Activated CD4-positive, alpha-beta T cell treated with anti-CD3 and anti-CD28 coated beads for 36 hours (primary cell): Measurements from ENCODE around the gene CDK14. TPM values are rescaled to one million over a fixed set of nuclear protein-coding genes. Genes with fewer than 3 reads are reported as not detected.

Experiments used
- ATAC-seq: fragments of 200-7000 bp; cut with Tn5 transposase; one replicate; pipeline ENCODE4 v1.10.0; 2021; ENCODE audit warnings: mild to moderate bottlenecking, moderate library complexity
- CTCF ChIA-PET: fragments of 350-600 bp; sonication (Branson Sonifier 250); formaldehyde crosslinking; loops from one replicate; lab custom pipeline; 2021; ENCODE audit warnings: antibody characterized with exemption; lab: Charles Lee
- POLR2A ChIA-PET: fragments of 350-600 bp; sonication (Branson Sonifier 250); formaldehyde crosslinking; loops from one replicate; lab custom pipeline; 2021; ENCODE audit warnings: antibody characterized with exemption, inconsistent platforms; lab: Charles Lee
- DNase-seq: peaks from one replicate; pipeline ENCODE4 v3.0.0-alpha.2; 2020
- H3K27ac Mint-ChIP-seq: one replicate; pipeline ENCODE4 v1.8.0; 2021; ENCODE audit warnings: mixed read lengths
- H3K27me3 Mint-ChIP-seq: one replicate; pipeline ENCODE4 v1.8.0; 2021; ENCODE audit warnings: mixed read lengths
- H3K36me3 Mint-ChIP-seq: one replicate; pipeline ENCODE4 v1.8.0; 2021; ENCODE audit warnings: low read depth, mixed read lengths
- H3K4me1 Mint-ChIP-seq: one replicate; pipeline ENCODE4 v1.8.0; 2021; ENCODE audit warnings: mixed read lengths
- H3K4me3 Mint-ChIP-seq: one replicate; pipeline ENCODE4 v1.8.0; 2021; ENCODE audit warnings: mild to moderate bottlenecking, moderate library complexity, mixed read lengths
- H3K9me3 Mint-ChIP-seq: one replicate; pipeline ENCODE4 v1.8.0; 2021; ENCODE audit warnings: low read depth, mixed read lengths
- intact Hi-C, 2 experiments: fragments of 100-400 bp; cut with DNase I in 1 of 2; cut with micrococcal nuclease in 1 of 2; formaldehyde crosslinking; loops; one replicate each; pipeline versions ENCODE4 v1.14.2 to v1.15.1; 2022 to 2024; cut with DNase I, micrococcal nuclease
- total RNA-seq, 2 experiments: library from RNA; stranded (reverse); gene quantifications; one replicate each; pipeline ENCODE4 v1.2.3, GENCODE V29; 2021

Gene CDK14
- under 1 TPM; 0.80 to 0.84 TPM for total RNA-seq

DNA sequence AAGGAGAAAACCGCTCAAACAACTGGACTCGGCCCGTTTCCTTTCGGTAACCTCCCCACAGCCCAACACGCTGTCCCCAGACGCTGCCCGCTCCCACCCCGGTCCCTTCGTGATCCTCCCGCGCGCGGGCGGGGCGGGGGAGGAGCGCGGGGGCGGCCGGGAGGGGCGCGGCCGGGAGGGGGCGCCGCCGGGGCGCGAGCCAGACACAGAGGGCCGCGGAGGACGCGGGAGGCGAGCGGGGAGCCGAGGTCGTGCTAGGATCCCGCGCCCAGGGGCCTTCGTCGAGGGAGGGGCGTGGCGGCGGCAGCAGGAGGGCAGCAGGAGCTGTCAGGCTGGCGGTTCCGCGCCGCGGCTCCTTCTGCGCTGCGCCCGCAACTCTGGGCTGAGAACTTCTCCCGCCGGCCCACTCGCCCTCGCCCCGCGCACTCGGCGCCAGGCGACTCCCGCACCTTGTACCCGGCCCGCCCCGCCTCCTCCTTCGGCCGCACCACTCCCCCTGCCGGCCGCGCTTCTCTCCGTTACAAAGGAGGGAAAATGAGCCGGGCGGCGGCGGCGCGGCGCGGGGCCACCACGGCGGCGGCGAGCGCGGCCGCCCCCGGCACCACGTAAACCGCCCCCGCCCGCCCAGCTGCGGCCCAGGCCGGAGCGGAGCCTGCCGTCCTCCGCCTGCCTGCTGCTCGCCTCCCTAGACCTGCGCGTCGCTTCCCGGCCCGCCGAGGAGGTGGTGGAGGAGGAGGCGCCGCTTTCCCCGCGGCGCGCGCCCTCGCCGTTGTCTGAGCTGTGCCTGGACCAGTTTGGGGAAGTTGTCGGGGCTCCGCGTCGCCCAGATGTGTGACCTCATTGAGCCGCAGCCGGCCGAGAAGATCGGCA is at the start of gene CDK14:
Gene CDK14, plus strand, starts transcription at position 521 of the 870 bp plus-strand sequence. Its CDS starts 307 bp downstream, at position 828.
- ChIA-PET POLR2A (no interaction called here), CTCF (interaction anchor here (0.5 to 1.0 kb wide), 3 partner anchors 23 to 193 kb away, joined by 3 to 4 read pairs (median 3); no protein-coding TSS in a partner anchor)
- DNase-seq (peak; percentile 76), ATAC-seq (peak; percentile 74)
- Mint-ChIP-seq H3K27ac (peak within 1 kb of the TSS; percentile 42), H3K27me3 (peaks cover 46% of the 10 kb centered on the region), H3K9me3 (no peaks in the 10 kb centered on the region), H3K36me3 (no peaks in the 10 kb centered on the region), H3K4me1 (peaks cover 20% of the 10 kb centered on the region), H3K4me3 (peak within 1 kb of the TSS; percentile 67)
- intact Hi-C loops, result loop anchor here (5.0 kb wide), 2 partner anchors 249 to 666 kb away; partner anchors contain the start of genes FZD1 (in 1 of the 2) and GTPBP10 (in 1 of the 2)

- no peak overlapping the region for H3K27ac Mint-ChIP-seq
- H3K4me3 Mint-ChIP-seq, result no peak overlapping the region
- no peak for ATAC-seq
- intact Hi-C loops, result loop anchor here (5.0 to 10.0 kb wide), 2 partner anchors 76 to 484 kb away; no protein-coding TSS in a partner anchor
- no peaks in the 10 kb centered on the region for H3K4me1 Mint-ChIP-seq
- no peaks in the 10 kb centered on the region for H3K9me3 Mint-ChIP-seq
- H3K36me3 Mint-ChIP-seq, result no peaks in the 10 kb centered on the region
- DNase-seq, result no peak
- ChIA-PET POLR2A (no interaction called here), CTCF (interaction anchor here (0.9 kb wide), 1 partner anchor 78 kb away, joined by 3 read pairs; no protein-coding TSS in a partner anchor)
- peaks cover 5% of the 10 kb centered on the region for H3K27me3 Mint-ChIP-seq
These were observed 45.1 kb upstream of the CDK14 start for GRCh38 chr7:90551036-90551435.

- no peaks in the 10 kb centered on the region for H3K4me1 Mint-ChIP-seq
- CTCF ChIA-PET, result interaction anchor here (0.6 kb wide), 1 partner anchor 482 kb away, joined by 4 read pairs; no protein-coding TSS in a partner anchor
- H3K9me3 Mint-ChIP-seq, result no peaks in the 10 kb centered on the region
- H3K27ac Mint-ChIP-seq, result no peak overlapping the region
- no peaks in the 10 kb centered on the region for H3K36me3 Mint-ChIP-seq
- intact Hi-C loops, result loop anchor here (5.0 to 10.0 kb wide), 2 partner anchors 75 to 482 kb away; no protein-coding TSS in a partner anchor
- no peak overlapping the region for H3K4me3 Mint-ChIP-seq
- DNase-seq, result no peak
- ATAC-seq, result no peak
- POLR2A ChIA-PET, result no interaction called here
- peaks cover 5% of the 10 kb centered on the region for H3K27me3 Mint-ChIP-seq
These were observed 43.6 kb upstream of the CDK14 start for GRCh38 chr7:90552521-90552920.

DNA sequence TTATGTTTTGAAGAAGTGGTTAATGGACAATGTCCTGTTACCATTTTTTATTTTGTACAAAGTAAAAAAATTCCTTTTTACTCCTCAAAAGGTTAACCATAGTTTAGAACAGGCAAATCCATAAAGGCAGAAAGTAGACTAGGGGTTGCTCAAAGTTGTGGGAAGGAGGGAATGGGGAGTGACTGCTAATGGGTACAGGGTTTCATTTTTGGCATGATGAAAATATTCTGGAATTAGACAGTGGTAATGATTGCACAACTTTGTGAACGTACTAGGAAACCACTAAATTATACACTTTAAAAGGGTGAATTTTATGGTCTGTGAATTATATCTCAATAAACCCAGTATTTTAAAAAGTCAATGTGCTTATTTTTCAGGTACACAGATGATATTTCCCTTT is 35.4 kb upstream of the CDK14 start:
- Mint-ChIP-seq H3K4me1 (no peaks in the 10 kb centered on the region), H3K9me3 (no peaks in the 10 kb centered on the region), H3K36me3 (no peaks in the 10 kb centered on the region), H3K4me3 (no peak overlapping the region), H3K27ac (no peak overlapping the region), H3K27me3 (peaks cover 4% of the 10 kb centered on the region)
- intact Hi-C loops, result no loop called here
- ChIA-PET CTCF (no interaction called here), POLR2A (no interaction called here)
- DNase-seq (no peak), ATAC-seq (no peak)

- Mint-ChIP-seq H3K27ac (no peak overlapping the region), H3K4me1 (no peaks in the 10 kb centered on the region), H3K36me3 (no peaks in the 10 kb centered on the region), H3K27me3 (peaks cover 2% of the 10 kb centered on the region), H3K4me3 (no peak overlapping the region), H3K9me3 (no peaks in the 10 kb centered on the region)
- CTCF ChIA-PET, result interaction anchor here (0.8 kb wide), 1 partner anchor 110 kb away, joined by 3 read pairs; no protein-coding TSS in a partner anchor
- intact Hi-C loops, result no loop called here
- no peak for ATAC-seq
- POLR2A ChIA-PET, result no interaction called here
- DNase-seq, result no peak
These were observed 32.8 kb upstream of the CDK14 start for GRCh38 chr7:90563286-90563685.

- no peaks in the 10 kb centered on the region for H3K4me1 Mint-ChIP-seq
- H3K9me3 Mint-ChIP-seq, result no peaks in the 10 kb centered on the region
- intact Hi-C loops, result no loop called here
- POLR2A ChIA-PET, result no interaction called here
- CTCF ChIA-PET, result no interaction called here
- no peak overlapping the region for H3K27ac Mint-ChIP-seq
- H3K36me3 Mint-ChIP-seq, result no peaks in the 10 kb centered on the region
- DNase-seq (no peak), ATAC-seq (no peak)
- no peak overlapping the region for H3K4me3 Mint-ChIP-seq
- H3K27me3 Mint-ChIP-seq, result peaks cover 2% of the 10 kb centered on the region
These were observed 31.7 kb upstream of the CDK14 start for GRCh38 chr7:90564455-90564854.

DNA sequence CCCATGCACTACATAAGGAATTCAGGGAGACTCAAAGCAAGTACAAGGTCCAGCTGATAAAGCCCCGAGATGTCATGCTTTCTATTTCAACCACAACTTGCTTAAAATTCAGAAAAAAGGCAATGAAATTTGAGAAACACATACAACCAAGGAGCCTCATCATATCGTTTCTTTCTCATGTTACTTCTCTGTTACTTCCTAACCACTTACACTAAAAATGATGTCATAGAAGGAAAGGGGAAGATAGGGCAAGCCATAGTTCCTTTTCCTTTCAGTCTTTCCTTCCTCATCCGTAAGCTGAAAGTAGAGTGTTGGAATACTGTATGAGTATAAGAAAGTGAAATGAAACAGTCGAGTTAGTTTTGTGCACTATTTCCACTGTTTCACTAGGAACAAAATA is 27.9 kb upstream of the CDK14 start:
- no peak for DNase-seq
- Mint-ChIP-seq H3K27me3 (peaks cover 4% of the 10 kb centered on the region), H3K27ac (no peak overlapping the region), H3K4me1 (no peaks in the 10 kb centered on the region), H3K9me3 (no peaks in the 10 kb centered on the region), H3K36me3 (no peaks in the 10 kb centered on the region), H3K4me3 (no peak overlapping the region)
- ChIA-PET POLR2A (no interaction called here), CTCF (no interaction called here)
- no peak for ATAC-seq
- intact Hi-C loops, result no loop called here

DNA sequence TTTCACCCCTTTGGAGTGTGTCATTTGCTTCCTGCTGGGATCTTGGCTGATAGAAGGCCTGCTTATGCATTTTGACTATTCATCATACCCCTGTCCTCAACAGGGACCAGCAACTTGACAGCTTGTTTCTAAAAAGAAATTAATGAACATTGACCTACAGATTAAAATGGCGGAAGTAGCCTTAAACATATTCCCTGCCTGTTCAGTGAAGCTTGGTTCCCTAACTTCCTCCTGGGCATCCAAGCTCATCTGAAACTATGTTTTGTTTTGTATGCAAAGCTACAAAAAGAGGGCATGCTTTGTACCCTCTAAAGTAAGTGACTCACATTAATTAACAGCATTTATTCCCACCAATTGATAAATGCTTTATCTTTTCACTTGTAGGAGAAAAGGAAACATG is 26.8 kb upstream of the CDK14 start:
- ATAC-seq (no peak), DNase-seq (no peak)
- Mint-ChIP-seq H3K4me1 (no peaks in the 10 kb centered on the region), H3K9me3 (no peaks in the 10 kb centered on the region), H3K36me3 (no peaks in the 10 kb centered on the region), H3K4me3 (no peak overlapping the region), H3K27me3 (peaks cover 4% of the 10 kb centered on the region), H3K27ac (no peak overlapping the region)
- ChIA-PET POLR2A (no interaction called here), CTCF (no interaction called here)
- intact Hi-C loops, result no loop called here

DNA sequence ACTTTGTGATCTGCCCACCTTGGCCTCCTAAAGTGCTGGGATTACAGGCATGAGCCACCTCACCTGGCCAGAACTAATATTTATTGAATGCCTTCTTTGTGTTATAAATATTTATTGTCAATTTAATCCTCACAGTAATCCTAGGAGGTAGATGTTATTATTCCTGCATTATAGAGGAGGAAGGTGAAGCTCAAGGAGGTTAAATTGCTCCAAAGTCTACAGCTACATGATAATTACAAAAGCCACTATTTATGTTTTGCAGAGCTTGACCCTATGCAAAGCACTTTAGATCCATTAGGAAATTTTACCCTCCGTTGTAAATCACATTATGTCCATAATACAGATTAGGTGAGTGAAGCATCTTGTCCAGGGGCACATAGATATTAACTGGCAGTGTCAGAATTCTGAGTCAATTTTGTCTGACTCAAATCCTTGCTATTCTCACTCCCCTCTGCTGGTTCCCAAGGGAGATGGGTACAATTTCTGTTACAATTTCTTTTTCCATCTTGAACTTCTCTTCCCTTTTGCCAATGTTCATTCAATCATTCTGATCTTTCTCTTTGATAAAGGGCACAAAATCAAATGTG is 25.7 kb upstream of the CDK14 start:
- ChIA-PET POLR2A (no interaction called here), CTCF (no interaction called here)
- peaks cover 4% of the 10 kb centered on the region for H3K27me3 Mint-ChIP-seq
- no peak for ATAC-seq
- no peak for DNase-seq
- H3K9me3 Mint-ChIP-seq, result no peaks in the 10 kb centered on the region
- H3K4me1 Mint-ChIP-seq, result no peaks in the 10 kb centered on the region
- no peak overlapping the region for H3K4me3 Mint-ChIP-seq
- no peaks in the 10 kb centered on the region for H3K36me3 Mint-ChIP-seq
- intact Hi-C loops, result no loop called here
- no peak overlapping the region for H3K27ac Mint-ChIP-seq

DNA sequence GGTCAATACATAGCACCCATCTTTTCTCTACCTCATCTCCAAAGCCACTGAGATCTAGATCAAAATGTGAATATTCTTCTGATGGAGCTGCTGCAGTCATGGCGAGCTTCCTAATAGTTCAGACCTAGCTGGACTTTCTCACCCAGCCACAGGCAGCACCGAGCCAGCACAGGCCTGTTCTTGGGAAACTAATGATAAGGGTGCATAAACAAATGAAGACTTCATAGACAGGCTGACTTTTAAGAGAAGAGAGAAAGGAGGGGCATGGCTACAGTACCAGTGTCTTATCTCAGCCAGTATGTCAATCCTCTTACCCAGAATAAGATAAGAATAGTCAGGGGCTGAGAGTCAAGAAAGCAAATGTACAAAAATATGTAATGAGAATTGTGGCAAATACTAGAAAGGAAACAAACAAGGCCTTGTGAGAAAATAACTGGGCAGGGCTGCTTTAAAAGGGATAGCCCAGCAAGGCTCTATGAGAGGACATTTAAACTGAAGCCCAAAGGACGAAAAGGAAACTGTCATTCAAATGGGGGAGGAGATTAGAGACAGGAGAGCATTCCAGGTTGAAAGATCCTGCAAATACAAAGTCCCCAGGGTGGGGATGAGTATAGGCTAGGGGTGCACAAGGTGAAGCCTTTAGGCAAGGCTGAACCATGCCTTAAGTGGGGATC is 21.8 kb upstream of the CDK14 start:
- H3K36me3 Mint-ChIP-seq, result no peaks in the 10 kb centered on the region
- DNase-seq, result no peak
- ChIA-PET POLR2A (no interaction called here), CTCF (no interaction called here)
- intact Hi-C loops, result no loop called here
- no peaks in the 10 kb centered on the region for H3K9me3 Mint-ChIP-seq
- no peak for ATAC-seq
- H3K27me3 Mint-ChIP-seq, result peaks cover 4% of the 10 kb centered on the region
- H3K4me3 Mint-ChIP-seq, result no peak overlapping the region
- H3K4me1 Mint-ChIP-seq, result no peaks in the 10 kb centered on the region
- no peak overlapping the region for H3K27ac Mint-ChIP-seq

GRCh38 chr7:90574820-90575187 is 21.3 kb upstream of the CDK14 start:
- ChIA-PET POLR2A (no interaction called here), CTCF (no interaction called here)
- ATAC-seq (no peak), DNase-seq (no peak)
- no peaks in the 10 kb centered on the region for H3K36me3 Mint-ChIP-seq
- no peaks in the 10 kb centered on the region for H3K9me3 Mint-ChIP-seq
- no peak overlapping the region for H3K4me3 Mint-ChIP-seq
- H3K4me1 Mint-ChIP-seq, result no peaks in the 10 kb centered on the region
- H3K27me3 Mint-ChIP-seq, result peaks cover 4% of the 10 kb centered on the region
- intact Hi-C loops, result no loop called here
- no peak overlapping the region for H3K27ac Mint-ChIP-seq
